HG03354 (cell line): ENCODE results near the gene LRFN3.
A peak's percentile ranks its signal among the peaks of the same experiment; 100 is the strongest.
"Not testable (repeated sequence)": the region's sequence is repeated elsewhere in the genome, so short reads cannot be mapped to it uniquely, and the experiment has no call there.

ENCODE experiments used
- ATAC-seq: cut with Tn5 transposase; IDR thresholded peaks from one replicate; pipeline ENCODE4 v1.9.1; 2021; ENCODE audit warnings: mild to moderate bottlenecking; ENCODE audit not compliant: unreplicated experiment, poor library complexity, severe bottlenecking

The LRFN3 gene

DNA sequence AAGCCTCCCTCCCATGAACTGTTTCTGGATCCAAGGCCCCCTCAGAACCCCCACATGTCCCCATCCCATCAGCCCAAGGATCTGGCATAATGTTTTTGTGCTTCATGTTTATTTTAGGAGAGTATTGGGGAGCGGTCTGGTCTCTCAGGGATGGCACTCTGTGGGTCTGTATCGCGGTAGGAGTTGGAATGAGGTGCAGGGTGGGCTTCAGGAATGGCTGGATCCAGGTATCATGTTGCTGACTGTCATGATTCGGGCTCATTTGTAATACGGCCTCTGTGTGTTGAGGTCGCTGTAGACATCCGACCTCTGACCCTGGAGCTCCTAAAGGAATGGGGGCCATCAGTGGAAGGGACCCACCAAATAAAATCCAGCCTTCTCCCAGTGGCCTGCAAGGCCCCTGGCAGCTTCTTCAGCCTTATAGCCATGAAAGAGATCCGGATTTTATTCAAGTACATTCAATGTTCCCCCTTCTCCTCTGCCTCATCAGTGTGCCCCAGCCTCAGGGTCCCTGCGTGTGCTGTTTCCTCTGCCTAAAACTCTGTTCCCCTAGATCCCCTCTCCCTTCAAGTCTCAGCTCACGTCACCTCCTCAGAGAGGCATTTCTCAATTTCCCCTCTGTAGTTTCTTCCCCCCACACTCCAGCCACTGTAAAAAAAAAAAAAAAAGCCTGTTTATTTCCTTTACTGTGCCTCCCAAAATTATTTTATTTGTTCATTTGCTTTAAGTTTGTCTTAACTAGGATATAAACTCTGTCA lies 31.7 kb upstream of the LRFN3 start:
- ATAC-seq = no peak

DNA sequence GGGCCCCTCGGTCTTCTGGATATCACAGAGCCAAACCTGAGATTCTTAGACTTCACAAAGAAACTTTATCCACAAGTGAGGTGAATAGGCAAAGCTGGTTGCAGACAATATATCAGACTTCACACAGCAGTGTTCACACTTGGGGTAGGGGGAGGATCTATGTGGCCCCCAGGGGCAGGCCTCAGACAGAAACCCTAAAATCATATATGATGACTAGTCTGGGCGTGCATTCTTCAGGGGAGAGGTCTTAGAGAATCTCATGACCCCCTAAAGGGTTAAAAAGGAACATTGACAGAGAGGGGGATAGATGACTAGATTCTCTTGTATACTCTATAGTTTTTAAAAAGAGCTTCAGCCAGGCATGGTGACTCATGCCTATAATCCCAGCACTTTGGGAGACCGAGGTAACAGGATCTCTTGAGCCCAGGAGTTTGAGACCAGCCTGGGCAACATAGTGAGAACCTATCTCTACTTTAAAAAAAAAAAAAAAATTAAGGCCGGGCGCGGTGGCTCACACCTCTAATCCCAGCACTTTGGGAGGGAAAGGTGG lies 30.9 kb upstream of the LRFN3 start:
- no peak for ATAC-seq

DNA sequence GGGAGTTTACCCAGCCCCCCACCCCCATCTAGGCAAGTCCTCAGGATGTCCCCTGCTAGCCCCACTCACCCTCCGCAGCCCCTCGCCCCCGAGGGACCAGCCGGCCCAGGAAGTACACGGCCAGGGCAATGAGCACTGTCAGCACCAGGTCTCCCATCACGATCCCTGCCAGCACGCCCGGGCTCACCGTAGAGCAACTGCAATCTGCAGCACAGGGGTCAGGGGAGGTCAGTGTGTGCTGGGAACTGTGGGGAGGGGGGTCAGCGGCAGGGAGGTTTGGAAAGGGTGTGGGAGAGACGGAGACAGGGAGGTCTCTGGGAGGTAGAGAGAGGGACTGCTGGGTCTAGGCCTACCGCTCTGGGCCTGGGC lies 28.8 kb upstream of the LRFN3 start:
- no peak for ATAC-seq

DNA sequence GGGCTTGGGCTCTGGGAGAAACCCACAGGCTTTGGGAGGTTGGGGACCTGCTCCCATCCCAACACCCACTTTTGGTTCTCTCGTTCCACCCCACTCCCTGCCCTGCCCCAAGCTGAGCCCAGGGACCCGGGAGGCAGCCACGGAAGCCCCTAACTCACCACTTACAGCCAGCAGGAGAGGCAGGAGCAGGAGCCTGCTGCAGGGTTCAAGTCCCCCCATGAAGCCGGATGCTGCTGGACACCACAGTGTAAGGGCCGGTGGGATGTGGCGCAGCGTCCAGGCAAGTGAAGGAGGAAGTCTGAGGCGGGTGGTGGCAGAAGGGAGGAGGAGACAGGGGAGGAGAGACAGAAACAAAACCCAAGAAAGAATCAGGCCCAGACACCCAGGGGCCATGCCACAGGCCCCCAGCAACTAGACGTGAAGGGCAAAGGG lies 28.1 kb upstream of the LRFN3 start, which contains the start of gene TYROBP:
Gene TYROBP, minus strand, starts transcription at position 286 of the 432 bp plus-strand sequence. Its CDS starts 67 bp downstream, at position 219.
- ATAC-seq = no peak

DNA sequence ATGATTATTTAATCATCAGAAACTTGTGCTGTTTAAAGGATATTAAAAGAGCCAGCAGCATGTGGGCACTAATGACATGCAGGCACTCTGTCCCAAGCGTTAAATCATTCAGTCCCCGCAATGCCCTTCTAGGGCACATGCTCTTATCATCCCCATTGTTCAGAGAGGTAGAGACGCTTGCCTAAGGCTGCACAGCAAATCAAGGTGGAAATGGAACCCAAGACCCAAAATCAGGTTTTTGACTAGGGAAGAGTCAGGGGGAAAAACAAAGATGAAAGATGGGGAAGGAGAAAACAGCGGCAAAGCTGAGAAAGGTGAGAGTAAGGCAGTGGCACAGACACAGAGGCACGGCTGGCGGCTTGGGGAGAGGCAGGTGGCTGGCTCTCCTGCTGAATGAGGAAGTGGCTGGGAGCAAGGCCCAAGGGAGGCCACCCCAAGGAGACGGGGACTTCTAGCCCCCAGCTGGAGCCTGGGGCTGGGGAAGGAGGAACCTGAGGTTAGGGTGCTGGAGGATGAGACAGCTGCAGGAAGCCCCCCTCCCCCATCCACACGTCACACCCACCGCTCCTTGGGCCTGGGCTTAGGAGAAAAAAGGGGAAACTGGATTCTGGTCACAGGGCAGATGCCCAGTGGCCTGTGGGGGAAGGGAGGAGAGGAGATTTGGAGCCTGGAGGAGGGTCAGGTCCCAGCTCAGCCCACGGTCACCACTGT lies 27.0 kb upstream of the LRFN3 start:
- ATAC-seq = no peak

DNA sequence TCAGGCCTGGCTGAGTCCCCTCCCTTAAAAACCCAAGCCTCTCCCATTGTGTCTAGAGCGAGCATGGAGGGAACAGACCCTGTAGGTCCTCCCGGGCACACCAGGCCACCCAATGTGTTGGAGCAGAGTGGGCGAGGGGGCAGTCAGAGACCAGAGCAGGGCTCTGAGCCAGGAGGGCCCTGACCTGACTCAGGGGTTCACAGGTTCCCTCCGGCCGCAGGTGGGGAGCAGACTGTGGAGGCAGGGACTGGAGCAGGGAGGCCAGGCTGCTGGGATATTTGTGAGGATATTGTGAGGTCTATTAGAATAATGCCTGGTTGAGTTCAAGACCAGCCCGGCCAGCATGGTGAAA lies 26.5 kb upstream of the LRFN3 start:
- ATAC-seq = no peak

DNA sequence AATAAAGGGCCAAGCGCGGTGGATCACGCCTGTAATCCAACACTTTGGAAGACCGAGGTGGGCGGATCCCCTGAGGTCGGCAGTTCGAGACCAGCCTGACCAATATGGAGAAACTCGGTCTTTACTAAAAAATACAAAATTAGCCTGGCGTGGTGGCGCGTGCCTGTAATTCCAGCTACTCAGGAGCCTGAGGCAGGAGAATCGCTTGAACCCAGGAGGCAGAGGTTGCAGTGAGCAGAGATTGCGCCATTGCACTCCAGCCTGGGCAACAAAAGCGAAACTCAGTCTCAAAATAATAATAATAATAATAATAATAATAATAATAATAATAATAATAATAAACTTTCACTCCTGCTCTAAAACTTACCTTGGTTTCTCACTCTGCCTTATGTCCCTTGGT lies 25.8 kb upstream of the LRFN3 start:
- ATAC-seq = not testable (repeated sequence)

DNA sequence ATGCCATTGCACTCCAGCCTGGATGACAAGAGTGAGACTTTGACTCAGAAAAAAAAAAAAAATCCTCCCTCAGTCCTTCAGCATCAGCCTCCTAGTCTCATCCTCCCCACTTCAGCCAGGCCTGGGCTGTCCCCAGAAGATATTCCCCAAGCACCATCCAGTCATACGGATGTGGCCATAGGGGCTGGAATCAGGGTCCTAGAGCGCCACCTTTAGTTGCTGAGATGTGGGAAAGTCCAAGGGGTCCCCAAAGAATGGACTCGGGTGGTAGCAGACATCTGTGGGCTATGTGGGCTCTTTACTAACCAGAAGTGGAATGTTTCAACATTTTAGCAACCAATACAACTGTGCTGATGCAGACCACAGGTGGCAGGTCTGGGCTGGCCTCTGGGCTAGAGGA lies 25.0 kb upstream of the LRFN3 start:
- ATAC-seq = no peak

DNA sequence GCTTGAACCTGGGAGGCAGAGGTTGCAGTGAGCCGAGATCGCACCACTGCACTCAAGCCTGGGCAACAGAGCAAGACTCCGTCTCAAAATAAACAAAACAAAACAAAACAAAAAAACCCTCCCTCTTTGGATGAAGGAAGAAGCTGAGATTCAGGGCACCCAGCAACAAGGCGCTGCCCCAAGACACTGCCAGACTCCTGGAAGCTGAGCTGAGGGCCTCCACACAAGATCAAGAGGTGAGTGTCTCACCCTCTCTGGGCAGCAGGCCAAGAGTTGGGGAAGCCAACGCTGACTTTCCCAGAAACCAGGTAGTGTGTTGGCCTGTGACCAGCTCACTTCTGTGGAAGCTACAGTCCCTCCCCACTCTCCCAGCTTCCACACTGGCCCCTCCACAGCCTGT lies 24.4 kb upstream of the LRFN3 start:
- no peak for ATAC-seq

DNA sequence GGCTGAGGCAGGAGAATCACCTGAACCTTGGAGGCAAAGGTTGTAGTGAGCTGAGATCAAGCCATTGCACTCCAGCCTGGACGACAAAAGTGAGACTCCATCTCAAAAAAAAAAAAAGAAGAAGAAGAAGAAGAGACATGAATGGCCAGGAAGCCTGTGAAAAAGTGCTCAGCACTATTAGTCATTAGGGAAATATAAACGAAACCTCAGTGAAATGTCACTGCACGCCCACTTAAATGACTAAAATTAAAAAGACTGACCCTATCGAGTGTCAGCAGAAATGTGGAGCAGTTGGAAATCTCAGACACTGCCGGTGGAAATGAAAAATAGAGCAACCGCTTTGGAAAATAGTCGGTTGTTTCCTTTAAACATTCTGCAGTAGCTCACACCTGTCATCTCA lies 22.6 kb upstream of the LRFN3 start:
- no peak for ATAC-seq

DNA sequence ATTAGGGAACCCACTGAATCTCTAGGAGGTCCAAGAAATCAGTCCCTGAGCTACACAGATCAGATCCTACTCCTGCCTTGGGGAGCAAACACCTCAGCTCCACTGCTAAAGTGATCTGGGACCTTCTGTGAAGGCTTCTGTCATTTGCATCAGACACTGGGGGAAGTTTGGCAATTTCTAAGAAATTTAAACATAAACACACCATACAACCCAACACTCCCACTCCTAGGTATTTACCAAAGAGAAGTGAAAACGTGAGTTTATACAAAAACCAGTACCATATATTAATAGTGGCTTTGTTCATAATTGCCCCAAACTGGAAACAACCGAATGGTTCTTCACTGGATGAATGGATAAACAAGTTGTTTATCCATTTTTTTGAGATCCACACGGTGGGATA lies 20.7 kb upstream of the LRFN3 start:
- no peak for ATAC-seq

DNA sequence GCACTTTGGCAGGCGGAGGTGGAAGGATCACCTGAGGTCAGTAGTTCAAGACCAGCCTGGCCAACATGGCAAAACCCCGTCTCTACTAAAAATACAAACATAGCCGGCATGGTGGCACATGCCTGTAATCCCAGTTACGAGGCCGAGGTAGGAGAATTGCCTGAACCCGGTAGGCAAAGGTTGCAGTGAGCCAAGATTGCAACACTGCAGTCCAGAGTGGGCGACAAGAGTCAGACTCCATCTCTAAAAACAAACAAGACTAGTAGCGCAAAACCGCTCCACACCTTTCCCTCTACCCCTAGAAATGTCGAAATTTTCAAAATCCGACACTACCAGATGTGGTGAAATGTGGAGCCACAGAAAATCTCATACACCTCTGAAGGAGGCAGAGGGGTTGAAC lies 16.9 kb upstream of the LRFN3 start:
- no peak for ATAC-seq

DNA sequence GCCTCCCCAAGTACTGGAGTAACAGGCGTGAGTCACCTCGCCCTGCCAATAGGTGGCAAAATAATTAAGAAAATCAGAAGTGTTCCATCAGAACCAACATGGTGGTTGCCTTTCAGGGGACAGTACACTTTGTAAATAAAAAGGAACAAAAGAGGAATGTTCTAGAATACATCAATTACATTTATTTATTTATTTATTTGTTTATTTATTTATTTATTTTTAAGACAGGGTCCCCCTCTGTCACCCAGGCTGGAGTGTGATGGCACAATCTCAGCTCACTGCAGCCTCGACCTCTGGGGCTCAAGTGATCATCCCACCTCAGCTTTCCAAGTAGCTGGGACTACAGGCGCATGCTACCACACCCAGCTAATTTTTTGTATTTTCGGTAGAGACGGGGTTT lies 15.2 kb upstream of the LRFN3 start:
- no peak for ATAC-seq

DNA sequence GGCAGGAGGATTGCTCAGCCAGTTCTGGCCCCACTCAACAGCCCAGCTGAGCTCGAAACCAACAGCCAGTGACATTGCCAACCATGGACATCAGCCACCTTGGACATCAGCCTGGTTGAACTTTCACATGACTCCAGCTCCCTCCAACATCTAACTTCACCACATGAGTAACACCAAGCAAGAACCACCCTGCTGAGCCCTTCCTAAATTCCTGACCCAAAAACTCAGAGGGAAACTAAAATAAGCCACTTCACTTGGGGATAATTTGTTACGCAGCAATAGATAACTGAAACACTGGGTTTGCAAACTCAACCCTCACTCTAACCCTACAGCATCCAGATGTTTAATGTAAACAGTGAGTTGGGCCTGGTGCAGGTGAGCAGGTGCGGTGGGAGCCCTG lies 10.7 kb upstream of the LRFN3 start:
- ATAC-seq = no peak

DNA sequence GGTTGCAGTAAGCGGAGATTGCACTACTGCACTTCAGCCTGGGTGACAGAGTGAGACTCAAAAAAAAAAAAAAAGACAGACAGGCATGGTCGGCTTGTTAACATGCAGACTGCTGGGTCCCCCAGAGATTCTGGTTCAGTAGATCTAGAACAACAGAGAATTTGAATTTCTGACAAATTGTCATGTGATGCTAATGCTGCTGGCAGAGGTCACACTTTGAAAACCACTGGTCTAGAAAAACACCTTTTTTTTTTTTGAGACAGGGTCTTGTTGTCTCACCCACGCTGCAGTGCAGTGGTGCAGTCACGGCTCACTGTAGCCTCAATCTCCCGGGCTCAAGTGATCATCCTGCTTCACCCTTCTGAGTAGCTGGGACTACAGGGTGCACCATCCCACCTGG lies 7.7 kb upstream of the LRFN3 start:
- no peak for ATAC-seq

DNA sequence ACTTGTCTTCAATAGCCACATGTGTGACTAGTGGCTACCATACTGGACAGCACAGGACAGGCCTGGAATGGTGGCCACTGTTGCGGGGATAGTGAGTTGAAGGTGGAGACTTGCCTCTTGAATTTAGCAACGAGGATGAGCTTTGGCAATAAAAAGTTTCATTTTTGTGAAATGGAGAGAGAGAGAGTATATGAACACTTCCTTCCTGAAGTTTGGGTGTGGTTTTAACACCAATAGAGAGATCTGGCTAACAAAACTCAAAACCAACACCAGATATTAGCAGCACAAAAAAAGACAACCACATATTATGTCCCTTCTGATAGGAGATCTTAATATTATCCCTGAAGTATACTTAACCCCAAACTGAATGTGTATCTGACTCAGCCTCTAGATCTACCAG lies 6.3 kb upstream of the LRFN3 start:
- ATAC-seq = no peak

DNA sequence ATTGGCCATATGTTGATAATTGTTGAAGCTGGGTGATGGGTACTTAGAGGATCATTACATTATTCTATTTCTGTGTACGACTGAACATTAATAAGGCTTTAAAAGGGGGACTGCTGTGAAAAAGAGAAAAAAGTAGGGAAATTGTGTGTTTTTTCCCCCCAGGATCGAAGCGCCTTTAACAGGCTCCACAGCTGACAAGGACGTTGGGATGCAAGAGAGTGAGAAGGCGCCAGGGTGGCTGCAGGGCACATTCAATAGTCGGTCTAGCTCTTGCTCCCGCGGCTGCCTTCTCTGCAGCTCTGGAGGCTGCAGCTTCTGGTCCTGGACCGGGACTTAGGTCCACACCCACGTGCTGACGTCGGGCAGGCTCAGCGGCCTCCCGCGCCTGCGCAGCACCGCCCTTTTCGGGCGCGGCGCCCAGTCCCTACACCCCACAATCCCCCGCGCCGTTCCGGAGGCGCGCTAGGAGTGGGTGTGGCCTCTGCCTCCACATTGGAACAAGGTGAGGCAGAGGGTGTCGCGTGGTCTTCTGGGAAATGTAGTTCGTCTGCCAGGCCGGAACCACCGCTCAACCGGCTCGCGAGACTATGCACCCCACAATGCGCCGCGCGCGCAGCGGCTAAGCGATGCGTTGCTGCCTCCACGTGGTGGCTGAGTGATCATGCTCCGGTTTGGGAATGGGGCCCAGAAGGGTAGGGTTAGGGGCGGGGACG lies 4.9 kb upstream of the LRFN3 start:
- ATAC-seq = peak; percentile 96

DNA sequence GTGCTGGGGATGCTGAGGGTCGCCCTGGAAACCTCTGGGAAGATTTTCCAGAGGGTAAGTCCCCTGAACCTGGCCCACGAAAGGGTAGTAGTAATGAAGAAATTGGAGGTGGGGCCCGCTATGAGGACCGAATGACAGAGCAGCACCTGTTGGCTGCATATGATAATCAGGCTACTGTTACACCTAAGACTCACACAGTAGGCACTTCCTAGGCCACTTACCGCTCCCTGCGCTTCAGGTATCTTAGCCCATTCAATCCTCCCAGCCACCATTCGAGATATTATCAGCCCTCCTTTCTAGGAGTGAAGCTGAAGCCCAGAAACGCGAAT lies 4.3 kb upstream of the LRFN3 start:
- no peak for ATAC-seq

DNA sequence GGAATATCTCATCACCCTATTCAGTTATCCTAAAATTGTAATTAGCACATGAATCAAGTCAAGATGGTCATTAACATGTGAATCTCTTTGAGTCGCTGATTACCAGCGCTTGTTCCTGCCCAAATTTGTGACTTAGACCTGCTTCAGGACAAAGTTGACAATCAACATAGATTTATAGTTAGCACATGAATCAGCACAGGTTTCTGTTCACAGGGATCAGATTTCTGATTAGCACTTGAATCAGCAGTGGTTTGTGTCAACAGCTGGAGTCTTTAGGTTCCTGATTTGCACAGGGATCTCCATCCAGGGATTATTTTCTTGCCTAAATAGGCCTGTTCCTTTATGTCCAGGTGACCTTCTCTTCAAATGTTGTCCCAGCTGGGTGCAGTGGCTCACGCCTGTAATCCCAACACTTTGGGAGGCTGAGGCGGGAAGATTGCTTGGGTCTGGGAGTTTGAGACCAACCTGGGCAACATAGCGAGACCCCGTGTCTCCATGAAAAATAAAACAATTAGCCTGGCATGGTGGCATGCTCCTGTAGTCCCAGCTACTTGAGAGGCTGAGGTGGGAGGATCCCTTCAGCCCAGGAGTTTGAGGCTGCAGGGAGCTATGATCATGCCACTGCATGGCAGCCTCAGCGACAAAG lies 3.8 kb upstream of the LRFN3 start:
- ATAC-seq = no peak

DNA sequence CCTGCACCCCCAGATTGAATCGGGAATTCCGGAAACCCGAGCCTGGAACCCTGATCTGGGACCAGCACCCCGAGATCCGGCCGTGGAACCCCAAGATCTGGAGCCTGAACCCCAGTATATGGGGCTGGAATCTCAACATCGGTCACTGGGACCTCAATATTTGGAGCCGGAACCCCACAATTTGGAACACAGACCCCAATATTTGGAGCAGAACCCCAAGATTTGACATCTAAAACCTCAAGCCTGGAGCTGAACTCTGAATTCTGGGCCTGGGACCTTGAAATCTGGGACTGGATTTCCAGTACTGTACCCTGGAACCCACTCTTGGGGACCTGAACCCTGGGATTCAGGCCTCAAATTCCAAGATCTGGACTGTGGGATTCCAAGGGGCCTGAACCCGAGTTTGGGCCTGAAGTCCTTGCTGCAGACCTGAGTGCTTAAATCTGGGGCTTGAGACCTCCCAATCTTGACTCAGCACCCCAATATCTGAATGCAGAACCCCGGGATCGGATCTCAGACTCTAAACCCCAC lies 629 bp downstream of the LRFN3 start:
- no peak for ATAC-seq
